ENCODE data around the gene RASD2.

RASD2 gene

DNA sequence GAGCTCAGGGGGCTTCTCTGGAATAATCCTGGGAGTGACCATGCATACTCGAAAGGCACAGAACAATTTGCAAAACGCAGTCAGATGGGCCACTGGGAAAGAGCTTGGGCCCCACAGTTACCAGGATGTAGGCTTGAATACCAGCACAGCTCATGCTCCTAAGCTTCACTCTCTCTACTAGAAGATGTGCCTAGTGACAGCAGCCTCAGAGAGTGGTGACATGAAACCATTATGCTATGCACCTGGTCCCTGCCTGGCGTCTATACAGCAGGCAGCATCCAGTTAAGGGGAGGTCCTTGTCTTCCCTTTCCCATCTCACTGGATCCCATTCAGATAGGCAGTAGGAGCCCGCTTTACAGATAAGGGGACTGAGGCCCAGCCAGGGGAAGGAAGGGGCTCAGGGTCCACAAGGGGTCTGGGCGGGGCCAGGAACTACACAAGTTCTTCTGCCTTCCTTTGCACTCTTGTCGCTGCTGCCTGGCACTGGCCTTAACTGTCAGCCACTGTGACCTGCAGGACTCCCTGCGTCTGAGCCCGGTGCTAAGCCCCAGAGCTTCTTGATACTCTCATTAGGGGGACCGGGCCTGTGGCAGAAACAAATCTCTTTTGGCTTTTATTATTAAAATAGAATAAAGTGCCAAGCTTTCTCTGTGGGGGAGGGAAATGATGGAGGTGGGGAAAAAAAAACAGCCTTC, 21.2 kb upstream of the RASD2 start:
- H3K36me3 ChIP-seq (ENCODE audit: insufficient read depth, low read length): no peaks in the 10 kb centered on the region
- no peak overlapping the region for H3K27ac ChIP-seq (ENCODE audit: low read depth, low read length)
- H3K9me3 ChIP-seq (ENCODE audit: insufficient read depth, low read depth, low read length): no peaks in the 10 kb centered on the region
- WGBS: 74% methylated on average over 8 of the region's 9 CpGs
- no peak overlapping the region for H3K4me3 ChIP-seq (ENCODE audit: low read length)
- H3K4me1 ChIP-seq (ENCODE audit: insufficient read depth, low read length): no peaks in the 10 kb centered on the region
- no peak overlapping the region for H3K9ac ChIP-seq (ENCODE audit: low read depth, low read length)
- no peaks in the 10 kb centered on the region; the same call in 1 of the 2 replicates for H3K27me3 ChIP-seq (ENCODE audit: insufficient read depth, low read length)

DNA sequence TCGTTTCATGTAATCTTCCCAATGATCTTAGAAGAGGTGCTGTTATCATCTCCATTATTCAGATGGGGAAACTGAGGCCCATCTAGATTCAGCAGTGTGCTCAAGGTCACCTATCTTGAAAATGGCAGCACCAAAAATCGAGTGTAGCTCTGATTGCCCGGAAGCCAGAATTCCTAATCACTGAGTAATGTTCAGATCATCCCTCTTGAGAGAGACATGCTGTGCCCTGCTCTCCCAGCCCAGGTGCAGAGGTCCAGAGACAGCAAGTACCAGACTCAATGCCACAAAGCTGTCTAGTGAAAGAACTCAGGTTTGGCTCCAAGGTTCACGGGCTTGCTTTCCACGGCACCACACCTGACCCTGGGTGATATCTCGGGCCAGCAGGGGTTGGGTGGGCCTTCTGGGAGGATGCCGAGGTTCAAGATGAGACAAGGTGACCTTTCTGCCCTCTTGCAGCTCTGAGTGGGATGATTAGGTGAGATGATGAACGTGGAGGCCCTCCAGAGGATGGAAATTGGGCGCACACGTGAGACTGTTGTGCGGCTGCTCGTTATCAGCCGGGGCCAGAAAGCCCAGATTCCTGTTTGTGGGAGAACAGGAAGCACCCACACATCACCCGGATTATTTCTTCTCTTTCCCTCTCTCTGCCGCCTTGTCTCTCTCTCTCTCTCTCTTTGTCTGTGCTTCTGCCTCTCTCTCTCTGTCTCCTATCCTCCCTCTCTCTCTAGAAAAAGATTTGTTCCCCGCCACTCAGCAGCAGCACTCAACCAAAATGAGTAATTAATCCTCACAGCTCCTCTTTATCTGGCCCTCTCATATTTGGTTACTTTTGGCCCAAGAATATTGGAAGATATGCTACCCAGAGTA, 19.0 kb upstream of the RASD2 start:
- Histone ChIP-seq H3K27me3 (ENCODE audit: insufficient read depth, low read length) (no peaks in the 10 kb centered on the region; the same call in 1 of the 2 replicates), H3K4me3 (ENCODE audit: low read length) (no peak overlapping the region), H3K9ac (ENCODE audit: low read depth, low read length) (no peak overlapping the region), H3K27ac (ENCODE audit: low read depth, low read length) (no peak overlapping the region), H3K36me3 (ENCODE audit: insufficient read depth, low read length) (no peaks in the 10 kb centered on the region), H3K4me1 (ENCODE audit: insufficient read depth, low read length) (no peaks in the 10 kb centered on the region), H3K9me3 (ENCODE audit: insufficient read depth, low read depth, low read length) (no peaks in the 10 kb centered on the region)
- WGBS: 90% methylated on average over 16 of the region's 16 CpGs

DNA sequence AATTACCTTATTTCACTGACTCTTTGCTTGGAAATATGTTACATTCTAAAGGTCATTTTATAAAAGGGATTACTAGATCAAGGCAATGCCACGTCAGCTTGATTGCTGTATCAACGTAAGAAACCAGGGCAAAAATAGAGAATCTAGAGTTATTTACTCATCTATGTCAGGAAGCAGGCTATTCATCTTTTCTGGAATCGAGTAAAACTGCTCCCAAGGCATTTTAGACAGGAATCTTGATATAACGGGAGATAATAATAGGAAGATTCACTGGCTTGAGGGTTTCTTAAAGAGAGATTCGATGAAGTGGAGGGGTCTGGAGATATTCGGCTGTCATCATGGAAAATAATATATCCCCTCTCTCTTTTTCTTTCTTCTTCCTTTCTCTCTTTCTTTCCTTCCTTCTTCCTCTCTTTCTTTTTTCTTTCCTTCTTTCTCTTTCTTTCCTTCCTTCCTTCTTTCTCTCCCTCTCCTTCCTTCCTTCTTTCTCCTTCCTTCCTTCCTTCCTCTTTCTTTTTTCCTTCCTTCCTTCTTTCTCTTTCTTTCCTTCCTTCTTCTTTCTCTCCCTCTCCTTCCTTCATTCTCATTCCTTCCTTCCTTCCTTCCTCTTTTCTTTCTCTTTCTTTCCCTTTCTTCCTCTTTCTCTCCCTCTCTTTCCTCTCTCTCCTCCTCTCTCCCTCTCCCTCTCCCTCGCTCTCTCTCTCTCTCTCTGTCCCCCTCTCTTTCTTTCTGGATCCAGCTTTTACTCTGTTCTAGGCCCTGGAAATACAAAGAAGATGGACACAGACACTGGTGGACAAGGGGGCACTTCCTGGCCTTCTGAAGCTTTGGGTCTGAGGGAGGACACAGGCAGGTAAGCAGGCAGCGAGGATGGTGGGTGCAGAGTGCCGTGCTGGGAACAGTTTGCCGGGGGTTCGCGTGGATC, 18.1 kb upstream of the RASD2 start:
- H3K9ac ChIP-seq (ENCODE audit: low read depth, low read length): no peak overlapping the region
- H3K36me3 ChIP-seq (ENCODE audit: insufficient read depth, low read length): no peaks in the 10 kb centered on the region
- WGBS: 94% methylated on average over 11 of the region's 12 CpGs
- H3K4me1 ChIP-seq (ENCODE audit: insufficient read depth, low read length): 0 out of 2 replicates have a peak, but pooled peaks cover 7% of the 10 kb centered on the region
- no peaks in the 10 kb centered on the region; the same call in 1 of the 2 replicates for H3K27me3 ChIP-seq (ENCODE audit: insufficient read depth, low read length)
- H3K4me3 ChIP-seq (ENCODE audit: low read length): no peak overlapping the region
- no peak overlapping the region for H3K27ac ChIP-seq (ENCODE audit: low read depth, low read length)
- H3K9me3 ChIP-seq (ENCODE audit: insufficient read depth, low read depth, low read length): no peaks in the 10 kb centered on the region

DNA sequence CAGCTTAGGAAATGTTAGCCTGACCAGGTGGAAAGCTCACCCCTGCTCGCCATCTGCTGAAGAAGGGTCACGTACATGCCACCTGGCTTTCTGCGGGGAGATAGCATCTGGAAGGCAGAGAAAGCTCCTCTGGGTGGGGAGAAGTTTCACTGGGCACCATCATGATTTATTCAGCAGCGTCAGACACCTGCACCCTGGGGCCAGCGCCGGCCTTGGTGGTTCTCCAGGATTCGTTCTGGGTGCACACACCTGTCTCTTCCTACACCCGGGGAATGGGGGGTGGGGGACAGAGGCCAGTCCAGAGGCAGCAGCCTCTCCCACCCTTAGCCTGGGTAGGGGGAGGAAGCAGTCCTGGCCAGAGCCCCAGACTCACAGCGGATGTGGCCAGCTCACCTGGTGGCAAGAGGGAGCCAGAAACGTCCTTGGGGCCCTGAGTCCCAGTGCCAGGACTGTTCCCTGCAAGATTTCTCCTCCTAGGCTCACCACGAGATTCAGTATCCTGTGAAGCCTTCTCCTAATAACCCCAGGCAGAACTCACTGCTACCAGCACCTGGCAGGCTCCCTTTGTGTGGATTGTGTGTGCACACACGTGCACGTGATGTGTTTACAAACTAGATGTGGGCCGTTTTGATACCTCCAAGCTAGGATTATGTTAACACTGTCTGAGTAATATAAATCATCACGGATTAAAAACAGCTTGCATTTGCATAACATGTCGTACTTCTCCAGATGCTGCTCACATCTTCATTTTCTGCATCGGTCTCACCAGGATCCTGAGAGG, 17.3 kb upstream of the RASD2 start:
- 89% methylated on average over 17 of the region's 17 CpGs for WGBS
- no peak overlapping the region for H3K27ac ChIP-seq (ENCODE audit: low read depth, low read length)
- no peak overlapping the region for H3K9ac ChIP-seq (ENCODE audit: low read depth, low read length)

DNA sequence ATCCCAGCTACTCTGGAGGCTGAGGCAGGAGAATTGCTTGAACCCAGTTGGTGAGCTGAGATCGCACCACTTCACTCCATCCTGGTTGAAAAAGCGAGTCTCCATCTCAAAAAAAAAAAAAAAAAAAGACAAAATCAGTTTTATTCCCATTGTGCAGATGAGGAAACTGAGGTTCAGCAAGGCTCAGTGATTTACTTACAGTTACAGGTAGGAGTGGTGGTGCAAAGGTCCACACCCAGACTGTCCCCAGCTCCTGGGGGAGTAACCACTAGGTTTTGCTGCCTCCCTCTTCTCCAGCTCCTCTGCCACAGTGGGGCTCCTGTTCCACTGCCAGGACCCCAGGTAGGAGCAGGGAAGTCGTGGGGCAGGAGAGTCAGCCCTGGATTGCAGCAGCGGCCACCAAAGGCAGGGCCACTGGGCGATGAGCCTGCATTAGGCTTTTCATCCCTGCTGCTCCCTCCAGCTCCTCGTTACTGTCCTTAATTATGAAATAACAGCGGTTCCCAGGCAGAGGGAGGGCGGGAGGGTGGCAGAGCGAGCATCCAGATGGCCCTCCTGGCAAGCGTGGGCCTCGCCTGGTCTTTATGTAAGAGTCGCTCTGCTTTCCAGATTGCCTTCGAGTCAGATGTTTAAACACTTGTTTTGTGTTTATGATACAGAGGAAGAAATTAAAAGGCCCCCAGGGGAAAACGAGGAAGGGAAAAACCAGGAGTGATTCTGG, 15.5 kb upstream of the RASD2 start:
- Histone ChIP-seq H3K27ac (ENCODE audit: low read depth, low read length) (no peak overlapping the region), H3K9me3 (ENCODE audit: insufficient read depth, low read depth, low read length) (no peaks in the 10 kb centered on the region), H3K4me1 (ENCODE audit: insufficient read depth, low read length) (0 out of 2 replicates have a peak, but pooled peaks cover 7% of the 10 kb centered on the region), H3K36me3 (ENCODE audit: insufficient read depth, low read length) (no peaks in the 10 kb centered on the region), H3K27me3 (ENCODE audit: insufficient read depth, low read length) (no peaks in the 10 kb centered on the region; the same call in 1 of the 2 replicates), H3K9ac (ENCODE audit: low read depth, low read length) (no peak overlapping the region), H3K4me3 (ENCODE audit: low read length) (no peak overlapping the region)
- WGBS: 90% methylated on average over 14 of the region's 14 CpGs

More for the DNA sequence above, 17.3 kb upstream of the RASD2 start:
- Histone ChIP-seq H3K27me3 (ENCODE audit: insufficient read depth, low read length) (no peaks in the 10 kb centered on the region; the same call in 1 of the 2 replicates), H3K4me3 (ENCODE audit: low read length) (no peak overlapping the region), H3K4me1 (ENCODE audit: insufficient read depth, low read length) (0 out of 2 replicates have a peak, but pooled peaks cover 7% of the 10 kb centered on the region), H3K9me3 (ENCODE audit: insufficient read depth, low read depth, low read length) (no peaks in the 10 kb centered on the region), H3K36me3 (ENCODE audit: insufficient read depth, low read length) (no peaks in the 10 kb centered on the region)

DNA sequence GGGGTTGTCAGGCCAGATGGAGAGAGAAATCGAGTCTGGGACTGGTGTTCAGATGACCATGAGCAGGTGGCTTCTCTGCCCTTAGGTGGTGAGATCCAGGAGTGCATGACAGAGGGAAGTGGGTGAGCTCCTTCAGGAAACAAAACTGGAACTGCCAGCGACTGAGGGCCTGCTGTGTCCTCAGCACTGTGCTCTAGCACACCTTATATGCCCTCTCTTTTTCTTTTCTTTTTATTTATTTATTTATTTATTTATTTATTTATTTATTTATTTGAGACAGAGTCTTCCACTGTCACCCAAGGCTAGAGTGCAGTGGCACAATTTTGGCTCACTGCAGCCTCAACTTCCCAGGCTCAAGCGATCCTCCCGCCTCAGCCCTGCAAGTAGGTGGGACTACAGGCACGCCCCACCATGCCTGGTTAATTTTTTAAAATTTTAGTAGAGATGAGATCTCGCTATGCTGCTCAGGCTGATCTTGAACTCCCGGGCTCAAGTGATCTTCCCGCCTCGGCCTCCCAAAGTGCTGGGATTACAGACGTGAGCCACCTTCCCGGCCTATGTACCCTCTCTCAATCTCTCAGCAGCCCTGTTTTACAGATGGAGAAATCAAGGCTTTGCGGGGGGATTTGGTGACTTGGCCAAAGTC, 14.8 kb upstream of the RASD2 start:
- 0 out of 2 replicates have a peak, but pooled peaks cover 7% of the 10 kb centered on the region for H3K4me1 ChIP-seq (ENCODE audit: insufficient read depth, low read length)
- no peaks in the 10 kb centered on the region for H3K9me3 ChIP-seq (ENCODE audit: insufficient read depth, low read depth, low read length)
- no peaks in the 10 kb centered on the region for H3K36me3 ChIP-seq (ENCODE audit: insufficient read depth, low read length)
- H3K4me3 ChIP-seq (ENCODE audit: low read length): no peak overlapping the region
- 89% methylated on average over 12 of the region's 12 CpGs for WGBS
- no peaks in the 10 kb centered on the region; the same call in 1 of the 2 replicates for H3K27me3 ChIP-seq (ENCODE audit: insufficient read depth, low read length)
- no peak overlapping the region for H3K9ac ChIP-seq (ENCODE audit: low read depth, low read length)
- no peak overlapping the region for H3K27ac ChIP-seq (ENCODE audit: low read depth, low read length)

DNA sequence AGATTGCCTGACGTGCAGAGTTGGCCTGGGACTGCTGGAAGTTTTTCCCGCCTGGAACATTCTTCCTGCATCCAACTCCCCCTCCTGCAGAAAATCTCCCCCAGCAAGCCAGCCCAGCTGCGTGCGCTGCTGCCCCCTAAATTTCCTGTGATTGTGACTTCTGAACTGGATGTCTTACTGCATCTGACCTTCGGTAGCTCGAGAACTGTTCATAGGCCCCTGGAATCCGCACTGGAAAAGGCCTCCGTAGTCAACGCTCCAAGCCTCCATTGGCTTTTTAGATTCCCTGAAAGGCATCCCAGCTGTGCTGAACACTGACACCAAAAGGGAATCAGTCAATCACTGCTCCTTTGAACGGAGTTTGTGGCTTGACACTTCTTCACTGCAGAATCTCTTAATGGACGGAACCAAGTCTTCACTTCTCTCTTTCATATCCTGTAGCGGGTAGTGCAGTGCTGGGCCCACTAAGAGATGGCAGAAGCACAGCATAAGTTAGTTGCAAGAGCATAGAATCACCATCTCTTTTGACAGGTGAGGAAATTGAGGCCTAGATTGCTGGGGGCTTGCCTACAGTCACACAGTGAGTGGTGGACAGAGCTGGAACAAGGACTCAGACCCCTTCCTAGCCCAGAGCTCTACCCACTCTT, 14.2 kb upstream of the RASD2 start:
- Histone ChIP-seq H3K27me3 (ENCODE audit: insufficient read depth, low read length) (no peaks in the 10 kb centered on the region; the same call in 1 of the 2 replicates), H3K27ac (ENCODE audit: low read depth, low read length) (no peak overlapping the region), H3K4me1 (ENCODE audit: insufficient read depth, low read length) (0 out of 2 replicates have a peak, but pooled peaks cover 7% of the 10 kb centered on the region), H3K9me3 (ENCODE audit: insufficient read depth, low read depth, low read length) (no peaks in the 10 kb centered on the region), H3K36me3 (ENCODE audit: insufficient read depth, low read length) (no peaks in the 10 kb centered on the region), H3K4me3 (ENCODE audit: low read length) (no peak overlapping the region), H3K9ac (ENCODE audit: low read depth, low read length) (no peak overlapping the region)
- WGBS: 90% methylated on average over 12 of the region's 12 CpGs

DNA sequence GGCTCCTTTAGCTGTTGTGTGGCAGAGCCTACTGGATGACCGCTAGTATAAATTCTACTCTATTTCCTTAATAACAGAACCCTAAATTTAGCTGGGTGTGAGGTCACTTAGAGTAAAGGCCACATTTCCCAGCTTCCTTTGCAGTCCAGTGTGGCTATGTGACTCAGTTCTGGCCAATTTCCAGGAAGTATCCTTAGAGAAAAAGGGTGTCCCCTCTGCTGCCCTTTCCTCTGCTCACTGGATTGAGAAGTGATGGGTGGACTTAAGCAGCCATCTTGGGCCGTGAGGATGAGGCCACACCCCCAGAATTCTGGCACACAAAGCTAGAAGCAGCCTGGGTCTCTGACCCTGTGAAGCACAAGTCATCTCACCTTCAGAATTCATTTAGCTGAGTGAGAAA, 11.7 kb upstream of the RASD2 start:
- 0 out of 2 replicates have a peak, but pooled peaks cover 7% of the 10 kb centered on the region for H3K4me1 ChIP-seq (ENCODE audit: insufficient read depth, low read length)
- H3K36me3 ChIP-seq (ENCODE audit: insufficient read depth, low read length): no peaks in the 10 kb centered on the region
- H3K9ac ChIP-seq (ENCODE audit: low read depth, low read length): no peak overlapping the region
- H3K4me3 ChIP-seq (ENCODE audit: low read length): no peak overlapping the region
- WGBS: 96% methylated on average over 2 of the region's 2 CpGs
- no peaks in the 10 kb centered on the region for H3K9me3 ChIP-seq (ENCODE audit: insufficient read depth, low read depth, low read length)
- H3K27me3 ChIP-seq (ENCODE audit: insufficient read depth, low read length): no peaks in the 10 kb centered on the region
- H3K27ac ChIP-seq (ENCODE audit: low read depth, low read length): no peak overlapping the region

DNA sequence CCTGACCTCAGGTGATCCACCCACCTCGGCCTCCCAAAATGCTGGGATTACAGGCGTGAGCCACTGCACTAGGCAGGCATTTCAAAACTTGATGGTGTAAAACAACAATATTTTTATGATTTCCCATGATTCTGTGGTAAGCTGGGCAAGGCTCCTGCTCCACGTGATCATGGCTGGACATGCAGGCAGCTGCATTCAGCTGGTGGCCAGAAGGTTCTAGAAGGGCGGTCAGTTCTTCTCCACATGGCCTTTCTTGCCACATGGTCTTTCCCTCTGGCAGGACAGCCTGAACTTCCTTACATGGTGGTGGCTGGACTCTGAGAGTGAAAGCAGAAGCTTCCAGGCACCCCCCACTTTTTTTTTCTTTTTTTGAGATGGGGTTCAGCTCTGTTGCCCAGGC, 9.9 kb upstream of the RASD2 start:
- no peak overlapping the region for H3K4me3 ChIP-seq (ENCODE audit: low read length)
- no peaks in the 10 kb centered on the region for H3K9me3 ChIP-seq (ENCODE audit: insufficient read depth, low read depth, low read length)
- 0 out of 2 replicates have a peak, but pooled peaks cover 7% of the 10 kb centered on the region for H3K4me1 ChIP-seq (ENCODE audit: insufficient read depth, low read length)
- no peak overlapping the region for H3K27ac ChIP-seq (ENCODE audit: low read depth, low read length)
- no peak overlapping the region for H3K9ac ChIP-seq (ENCODE audit: low read depth, low read length)
- 96% methylated on average over 4 of the region's 4 CpGs for WGBS
- no peaks in the 10 kb centered on the region for H3K27me3 ChIP-seq (ENCODE audit: insufficient read depth, low read length)
- H3K36me3 ChIP-seq (ENCODE audit: insufficient read depth, low read length): no peaks in the 10 kb centered on the region

Data from HUES64 (cell line).